B cell (primary cell): Measurements from ENCODE around the gene PANX3. TPM values are rescaled to one million over a fixed set of nuclear protein-coding genes. Genes with fewer than 3 reads are reported as not detected.

Source experiments
- ATAC-seq: fragments of 200-7000 bp; cut with Tn5 transposase; one replicate; pipeline ENCODE4 v1.10.0; 2021; ENCODE audit warnings: low read depth, mild to moderate bottlenecking, moderate number of reproducible peaks, moderate library complexity
- CTCF ChIA-PET: fragments of 350-600 bp; sonication (Branson Sonifier 250); formaldehyde crosslinking; loops from one replicate; lab custom pipeline; 2021; ENCODE audit warnings: antibody characterized with exemption, inconsistent platforms; lab: Charles Lee
- POLR2A ChIA-PET: fragments of 350-600 bp; sonication (Branson Sonifier 250); formaldehyde crosslinking; loops from one replicate; lab custom pipeline; 2021; ENCODE audit warnings: antibody characterized with exemption; lab: Charles Lee
- DNase-seq: peaks from one replicate; pipeline ENCODE4 v3.0.0; 2013
- H2AFZ ChIP-seq: 2 replicates; pipeline ENCODE4 v1.6.1; 2012; ENCODE audit warnings: mild to moderate bottlenecking, low read depth, low read length; ENCODE audit not compliant: insufficient read depth, poor library complexity, severe bottlenecking
- H3K27ac ChIP-seq, 2 donors: 1 replicate in 1 of 2; 2 replicates in 1 of 2; pipeline ENCODE4 v1.5.1; 2012 to 2013; ENCODE audit warnings: low read length in 2 of 2, mild to moderate bottlenecking in 2 of 2, moderate library complexity in 1 of 2
- H3K27me3 ChIP-seq, 4 experiments: fragments of 200-600 bp in 1 of 4; sonication (generic) in 1 of 4; replicated peaks in 1 of 4; 1 replicate in 2 of 4; 2 replicates in 2 of 4; pipeline versions ENCODE4 v1.6.1 to v1.7.0; 2013 to 2016; ENCODE audit warnings: low read length in 3 of 4, mild to moderate bottlenecking in 2 of 4, mixed read lengths in 1 of 4, moderate library complexity in 1 of 4; ENCODE audit not compliant: insufficient read depth in 4 of 4, control insufficient read depth in 3 of 4; ENCODE audit errors: control extremely low read depth in 1 of 4
- H3K36me3 ChIP-seq, 2 experiments: replicated peaks in 1 of 2; 1 replicate in 1 of 2; 2 replicates in 1 of 2; pipeline versions ENCODE4 v1.6.1 to v1.7.1; 2013; ENCODE audit warnings: low read length in 1 of 2; ENCODE audit not compliant: insufficient read depth in 2 of 2, control insufficient read depth in 1 of 2; ENCODE audit errors: control extremely low read depth in 1 of 2, extremely low read depth in 1 of 2
- H3K4me1 ChIP-seq, 2 donors: fragments of 200-600 bp in 1 of 2; sonication (generic) in 1 of 2; 1 replicate in 1 of 2; 2 replicates in 1 of 2; pipeline versions ENCODE4 v1.5.1 to v1.6.1; 2013 to 2017; ENCODE audit warnings: low read length in 2 of 2; ENCODE audit not compliant: control insufficient read depth in 2 of 2, insufficient read depth in 2 of 2
- H3K4me2 ChIP-seq: replicated peaks from 2 replicates; pipeline ENCODE3; 2012; ENCODE audit warnings: mild to moderate bottlenecking, low read depth, low read length; ENCODE audit not compliant: poor library complexity, severe bottlenecking
- H3K4me3 ChIP-seq, 5 experiments: fragments of 200-600 bp in 1 of 5; sonication (generic) in 1 of 5; 1 replicate in 3 of 5; 2 replicates in 2 of 5; pipeline versions ENCODE4 v1.5.1 to v1.7.0; 2011 to 2016; ENCODE audit warnings: low read length in 4 of 5, mild to moderate bottlenecking in 4 of 5, low read depth in 2 of 5, control low read depth in 1 of 5, moderate library complexity in 1 of 5; ENCODE audit not compliant: insufficient read depth in 1 of 5; ENCODE audit errors: control extremely low read depth in 1 of 5, extremely low read depth in 1 of 5
- H3K79me2 ChIP-seq: fragments of 200-600 bp; sonication (generic); one replicate; pipeline ENCODE4 v1.6.0; 2016; ENCODE audit warnings: low read length; ENCODE audit not compliant: control insufficient read depth, insufficient read depth
- H3K9ac ChIP-seq: fragments of 200-600 bp; sonication (generic); 2 replicates; pipeline ENCODE4 v1.6.1; 2017; ENCODE audit warnings: mild to moderate bottlenecking, low read length, moderate library complexity
- H3K9me3 ChIP-seq, 3 donors: one replicate each; pipeline versions ENCODE4 v1.6.1 to v1.7.1; 2013; ENCODE audit warnings: low read length in 2 of 3; ENCODE audit not compliant: control insufficient read depth in 2 of 3, insufficient read depth in 1 of 3; ENCODE audit errors: control extremely low read depth in 1 of 3
- H4K20me1 ChIP-seq: 2 replicates; pipeline ENCODE4 v1.6.0; 2012; ENCODE audit warnings: mild to moderate bottlenecking, low read length; ENCODE audit not compliant: insufficient read depth, control insufficient read depth, poor library complexity, severe bottlenecking
- H3K27ac Mint-ChIP-seq: one replicate; pipeline ENCODE4 v1.8.0; 2021; ENCODE audit warnings: mixed read lengths
- H3K27me3 Mint-ChIP-seq: one replicate; pipeline ENCODE4 v1.8.0; 2021; ENCODE audit warnings: mixed read lengths
- H3K4me1 Mint-ChIP-seq: one replicate; pipeline ENCODE4 v1.8.0; 2021; ENCODE audit warnings: mixed read lengths
- H3K4me3 Mint-ChIP-seq: one replicate; pipeline ENCODE4 v1.8.0; 2021; ENCODE audit warnings: mixed read lengths
- H3K9me3 Mint-ChIP-seq: one replicate; pipeline ENCODE4 v1.8.0; 2022; ENCODE audit warnings: mixed read lengths; ENCODE audit not compliant: insufficient read depth
- CTCF ChIP-seq: fragments of 200-600 bp; IDR thresholded peaks from one replicate; pipeline ENCODE4 v1.8.0; 2022; ENCODE audit warnings: antibody characterized with exemption, mild to moderate bottlenecking
- EZH2 ChIP-seq: IDR thresholded peaks from 2 replicates; pipeline ENCODE4 v1.6.1; 2012; ENCODE audit warnings: borderline replicate concordance, low read depth, mild to moderate bottlenecking, moderate library complexity, low read length; ENCODE audit not compliant: insufficient read depth, poor library complexity, severe bottlenecking
- WGBS: methylation state at CpG from one replicate; pipeline ENCODE4 v1.1.5; 2013; ENCODE audit warnings: missing lambda C conversion rate; ENCODE audit not compliant: insufficient coverage; 5-methylcytosine and 5-hydroxymethylcytosine counted together
- intact Hi-C: fragments of 100-400 bp; cut with micrococcal nuclease; formaldehyde crosslinking; loops from one replicate; pipeline ENCODE4 v1.10.0; 2022
- polyA plus RNA-seq: library from polyadenylated mRNA; depleted of rRNA; stranded (reverse); fragments of >200 nt; gene quantifications from 2 replicates; pipeline ENCODE4 v1.2.3, GENCODE V29; 2012
- total RNA-seq, 2 donors: library from RNA; stranded (reverse); fragments of 120-200 nt in 1 of 2; gene quantifications; 1 replicate in 1 of 2; 2 replicates in 1 of 2; pipeline versions ENCODE4 v1.2.3 to v1.2.4, GENCODE V29; 2013 to 2022

PANX3 gene
- total and polyA plus RNA-seq, 2 donors (not counting 1 experiment from before 2014, with no cell fraction given): not detected

- Histone ChIP-seq H2AFZ (peak overlapping the region; percentile 17), H3K9me3 (no peaks in the 10 kb centered on the region), H3K4me3 (no peak overlapping the region), H3K4me1 (peaks cover 14 to 16% of the 10 kb centered on the region in 2 donors), H3K27ac (no peak overlapping the region), H3K27me3 (no peaks in the 10 kb centered on the region), H4K20me1 (no peaks in the 10 kb centered on the region), H3K36me3 (no peaks in the 10 kb centered on the region), H3K4me2 (no peak overlapping the region), H3K79me2 (no peaks in the 10 kb centered on the region), H3K9ac (no peak overlapping the region)
- no peak for DNase-seq
- Mint-ChIP-seq H3K27me3 (no peaks in the 10 kb centered on the region), H3K4me1 (peaks cover 16% of the 10 kb centered on the region), H3K4me3 (no peak overlapping the region), H3K9me3 (no peaks in the 10 kb centered on the region), H3K27ac (no peak overlapping the region)
- ATAC-seq: no peak
- ChIA-PET CTCF (interaction anchor here (0.6 to 5.9 kb wide), 21 partner anchors 10 to 1280 kb away, joined by 3 to 61 read pairs (median 4); partner anchors contain the start of genes MSANTD2 and ROBO3), POLR2A (no interaction called here)
- intact Hi-C loops: loop anchor here (1.0 to 10.0 kb wide), 3 partner anchors 118 to 1231 kb away; partner anchors contain the start of gene ESAM
- TF ChIP-seq CTCF (no peak), EZH2 (no peak)
- no CpG with 5 or more reads among the region's 3 CpGs for WGBS
These were observed 32.6 kb downstream of the PANX3 start for GRCh38 chr11:124643605-124644425.
